Activated T-cell treated with anti-CD3 and anti-CD28 coated beads for 1 hour (primary cell): ENCODE results near the gene TMEM178B.
"Not testable (repeated sequence)": the region's sequence is repeated elsewhere in the genome, so short reads cannot be mapped to it uniquely, and the experiment has no call there.

ENCODE experiments used
- DNase-seq: peaks from one replicate; pipeline ENCODE4 v3.0.0-alpha.2; 2020; ENCODE audit warnings: low read depth

TMEM178B gene

GRCh38 chr7:141389140-141389796 is 315.4 kb downstream of the TMEM178B start:
- DNase-seq, result no peak

DNA sequence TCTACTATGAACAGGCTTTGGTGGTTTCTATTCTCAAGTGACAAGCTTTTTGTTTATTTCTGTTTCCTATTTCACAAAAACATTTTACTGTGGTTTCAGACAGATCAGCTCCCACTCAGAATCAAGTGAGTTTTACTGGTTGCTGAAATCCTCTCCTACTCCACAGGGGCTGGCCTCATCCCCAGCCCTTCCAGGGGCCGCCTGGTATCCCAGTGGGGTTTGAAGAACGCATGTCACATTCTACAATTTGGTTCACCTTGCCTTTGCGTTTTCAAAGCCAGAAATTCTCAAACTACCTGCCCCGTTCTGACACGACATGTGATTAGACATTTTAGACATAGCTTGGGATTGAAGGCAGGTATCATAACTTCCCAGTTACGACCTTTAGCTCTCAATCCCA is 316.5 kb downstream of the TMEM178B start:
- no peak for DNase-seq

- no peak for DNase-seq
These were observed 319.2 kb downstream of the TMEM178B start for GRCh38 chr7:141393056-141393455.

GRCh38 chr7:141397236-141398163 is 323.6 kb downstream of the TMEM178B start:
- DNase-seq, result no peak

DNA sequence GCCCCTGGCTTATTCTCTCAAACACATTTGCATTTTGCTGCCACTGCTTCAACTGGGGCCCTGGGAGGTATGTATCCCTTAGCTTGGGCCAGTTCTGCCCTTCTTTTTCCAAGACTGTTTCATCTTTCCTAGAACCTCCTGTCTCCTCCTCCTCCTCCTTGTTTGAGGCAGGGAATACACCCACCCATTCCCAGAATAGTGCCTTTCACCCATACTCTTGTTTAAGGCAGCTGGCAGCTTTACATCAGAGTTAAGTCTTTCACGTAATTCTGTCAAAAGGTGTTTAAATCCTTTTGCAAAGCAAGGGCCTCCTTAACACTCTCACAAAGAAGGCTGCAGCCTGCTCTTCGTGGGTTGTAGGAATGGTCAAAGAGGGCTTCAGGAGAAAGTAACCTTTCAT is 326.5 kb downstream of the TMEM178B start:
- no peak for DNase-seq

DNA sequence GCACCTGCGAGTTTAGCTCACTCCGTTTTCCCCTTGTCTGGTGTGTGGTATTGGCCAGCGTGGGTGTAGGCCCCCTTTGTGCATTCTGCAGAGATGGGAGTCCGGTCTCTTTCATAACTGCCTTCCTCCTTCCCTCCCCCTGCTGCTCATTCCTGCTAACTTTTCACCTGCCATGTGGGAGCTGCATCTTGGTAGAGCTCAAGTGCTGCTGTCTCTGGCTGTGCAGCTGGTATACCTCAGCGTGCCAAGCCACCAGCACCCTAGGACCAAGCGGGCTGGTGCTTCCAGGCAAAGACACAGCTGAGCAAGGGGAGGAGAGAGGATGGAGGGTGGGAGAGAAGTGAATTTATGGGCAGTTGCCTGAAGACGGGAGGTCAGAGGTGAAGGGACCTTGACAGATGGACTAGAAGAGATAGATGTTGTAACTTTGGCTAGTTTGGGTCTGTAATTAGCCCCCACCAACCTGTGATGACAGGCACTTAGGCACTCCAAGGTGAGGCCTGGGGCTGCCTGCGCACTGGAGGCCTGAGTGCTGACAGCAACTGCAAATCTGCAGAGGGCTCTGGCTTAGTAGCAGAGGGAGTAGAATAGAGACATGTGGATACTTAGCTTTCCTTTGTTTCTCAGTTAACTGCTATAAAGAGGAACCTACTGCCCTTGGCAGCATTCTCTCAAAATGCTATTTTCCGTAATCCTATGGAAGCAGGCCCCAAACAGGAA is 328.6 kb downstream of the TMEM178B start:
- no peak for DNase-seq

GRCh38 chr7:141403846-141404245 is 330.0 kb downstream of the TMEM178B start:
- DNase-seq, result not testable (repeated sequence)

DNA sequence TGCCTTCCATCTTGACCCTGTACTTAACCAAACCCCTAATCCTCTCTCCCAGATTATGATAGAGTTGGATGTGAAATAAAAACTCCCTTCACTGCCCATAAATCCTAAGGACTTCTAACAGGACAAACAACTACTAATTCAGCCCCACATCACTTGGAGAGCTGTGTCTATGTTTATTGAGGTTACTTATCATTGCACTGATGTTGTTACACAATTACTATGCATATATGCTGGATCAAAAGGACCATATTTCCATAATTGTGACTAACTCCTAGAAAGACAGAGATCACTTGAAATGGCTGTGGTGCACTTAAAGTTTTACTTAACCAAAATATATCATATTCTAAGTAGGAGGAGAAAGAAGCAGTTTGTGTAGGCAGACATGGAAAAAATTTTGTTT is 332.5 kb downstream of the TMEM178B start:
- no peak for DNase-seq

GRCh38 chr7:141407893-141408292 is 334.0 kb downstream of the TMEM178B start:
- DNase-seq, result no peak

GRCh38 chr7:141408440-141408839 is 334.6 kb downstream of the TMEM178B start:
- DNase-seq, result no peak

- DNase-seq, result no peak
These were observed 335.4 kb downstream of the TMEM178B start for GRCh38 chr7:141409219-141409618.

DNA sequence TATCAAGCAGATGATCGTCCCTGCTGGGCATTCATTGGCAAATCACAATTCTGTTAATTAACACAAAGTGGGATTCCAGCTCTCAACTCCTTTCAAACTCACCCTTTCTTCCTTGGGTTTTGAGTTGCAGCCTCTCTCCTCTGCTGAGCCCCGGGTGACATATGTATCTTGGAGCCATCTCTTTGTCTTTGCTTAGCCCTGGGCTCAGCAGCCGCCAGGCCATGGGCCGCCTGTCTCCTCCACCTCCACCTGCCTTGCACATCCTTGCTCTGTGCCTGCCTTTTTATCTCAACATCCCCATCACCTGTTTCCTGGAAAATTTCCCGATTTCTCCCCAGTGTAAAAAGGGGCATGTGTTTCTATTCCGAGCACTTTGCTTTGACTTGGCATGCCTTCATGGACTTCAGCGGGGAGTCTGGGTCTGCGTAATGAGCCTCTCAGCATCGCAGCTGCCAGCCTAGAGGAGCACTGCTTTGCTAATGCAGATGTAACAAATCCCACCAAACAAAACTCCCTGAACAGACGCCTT is 336.0 kb downstream of the TMEM178B start:
- no peak for DNase-seq

GRCh38 chr7:141410353-141411000 is 336.6 kb downstream of the TMEM178B start:
- DNase-seq, result no peak

DNA sequence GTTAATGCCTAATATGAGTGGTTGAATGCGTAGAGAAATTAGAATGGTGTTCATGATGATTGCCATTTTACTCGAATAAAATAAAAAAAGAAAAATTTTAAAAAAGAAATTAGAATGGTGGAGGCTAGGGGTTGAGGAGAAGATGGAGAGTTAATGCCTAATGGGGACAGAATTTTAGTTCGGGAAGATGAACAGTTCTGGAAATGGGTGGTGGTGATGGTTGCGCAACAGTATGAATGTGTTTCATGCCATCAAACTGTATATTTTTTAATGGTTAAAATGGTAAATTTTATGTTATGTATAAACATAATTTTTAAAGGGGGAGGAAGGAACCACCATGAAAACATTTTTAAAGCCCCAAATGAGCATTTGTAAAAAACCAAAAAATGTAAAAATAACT is 337.3 kb downstream of the TMEM178B start:
- DNase-seq, result no peak

DNA sequence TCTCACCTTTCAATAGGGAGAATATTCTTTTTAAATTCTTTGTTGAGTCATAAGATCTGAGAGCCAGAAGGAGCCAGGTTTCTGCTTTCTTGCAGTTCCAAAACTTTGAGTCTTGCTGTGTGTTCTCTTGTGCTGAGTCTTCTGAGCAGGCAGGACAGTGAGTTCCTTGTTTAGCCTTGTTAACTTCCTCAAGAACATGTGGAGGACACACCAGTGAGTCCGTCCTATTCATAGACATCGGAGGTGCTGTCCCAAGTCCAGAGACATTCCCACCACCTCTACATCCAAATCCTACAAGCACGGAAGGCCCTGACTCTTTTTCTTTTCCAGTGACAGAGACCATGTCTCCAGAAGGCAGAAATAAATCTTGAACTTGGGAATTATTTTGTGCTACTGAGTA is 342.1 kb downstream of the TMEM178B start:
- DNase-seq, result no peak

DNA sequence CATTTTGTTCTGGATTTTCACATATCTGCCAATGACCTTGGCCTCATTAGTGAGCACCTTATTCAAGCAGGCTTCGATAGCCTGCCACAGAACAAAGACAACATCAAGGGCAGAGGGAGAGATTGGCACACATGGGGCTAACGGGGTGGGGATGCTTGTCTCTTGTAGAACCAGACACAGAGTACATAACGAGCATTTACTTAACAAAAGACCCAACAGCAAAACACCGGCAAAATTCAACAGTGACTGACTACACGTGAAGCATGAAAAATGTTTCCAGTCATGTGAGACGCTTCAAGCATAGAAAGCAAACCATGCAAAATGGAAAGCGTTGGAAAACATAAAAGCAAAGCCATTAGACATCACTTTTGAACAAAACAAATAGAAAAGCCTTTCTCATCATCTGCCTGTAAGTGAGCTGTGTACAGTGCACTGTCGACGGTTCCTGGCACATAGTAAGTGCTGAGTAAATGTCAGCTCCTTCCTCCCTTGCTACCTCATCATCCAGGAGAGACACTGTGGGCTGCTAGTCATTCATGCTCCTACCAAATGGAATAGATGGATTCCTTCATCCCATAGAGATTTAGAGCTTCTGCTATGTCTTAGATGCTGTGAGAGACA is 342.9 kb downstream of the TMEM178B start:
- DNase-seq, result no peak

GRCh38 chr7:141417506-141417905 is 343.6 kb downstream of the TMEM178B start:
- DNase-seq, result no peak

DNA sequence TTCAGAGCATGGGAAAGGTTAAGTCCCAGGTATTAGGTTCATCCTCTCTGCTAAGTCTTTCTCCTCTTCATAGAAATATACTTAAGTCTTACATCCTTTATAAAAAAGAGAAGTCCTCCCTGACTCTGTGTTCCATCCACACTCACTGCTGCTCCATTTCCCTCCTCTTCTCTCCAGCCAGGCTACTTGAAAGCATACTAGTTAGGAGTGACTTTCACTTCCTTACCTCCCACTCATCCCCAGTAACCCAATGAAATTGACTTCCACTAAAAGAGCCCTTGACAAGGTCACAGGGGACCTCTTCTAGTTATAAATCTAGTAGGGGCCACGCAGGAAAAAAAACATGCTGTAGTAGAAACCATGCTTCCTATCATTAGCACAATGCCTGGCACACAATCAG is 344.2 kb downstream of the TMEM178B start:
- no peak for DNase-seq

- DNase-seq, result no peak
These were observed 347.4 kb downstream of the TMEM178B start for GRCh38 chr7:141421306-141421705.

- DNase-seq, result no peak
These were observed 353.3 kb downstream of the TMEM178B start for GRCh38 chr7:141427134-141427533.

DNA sequence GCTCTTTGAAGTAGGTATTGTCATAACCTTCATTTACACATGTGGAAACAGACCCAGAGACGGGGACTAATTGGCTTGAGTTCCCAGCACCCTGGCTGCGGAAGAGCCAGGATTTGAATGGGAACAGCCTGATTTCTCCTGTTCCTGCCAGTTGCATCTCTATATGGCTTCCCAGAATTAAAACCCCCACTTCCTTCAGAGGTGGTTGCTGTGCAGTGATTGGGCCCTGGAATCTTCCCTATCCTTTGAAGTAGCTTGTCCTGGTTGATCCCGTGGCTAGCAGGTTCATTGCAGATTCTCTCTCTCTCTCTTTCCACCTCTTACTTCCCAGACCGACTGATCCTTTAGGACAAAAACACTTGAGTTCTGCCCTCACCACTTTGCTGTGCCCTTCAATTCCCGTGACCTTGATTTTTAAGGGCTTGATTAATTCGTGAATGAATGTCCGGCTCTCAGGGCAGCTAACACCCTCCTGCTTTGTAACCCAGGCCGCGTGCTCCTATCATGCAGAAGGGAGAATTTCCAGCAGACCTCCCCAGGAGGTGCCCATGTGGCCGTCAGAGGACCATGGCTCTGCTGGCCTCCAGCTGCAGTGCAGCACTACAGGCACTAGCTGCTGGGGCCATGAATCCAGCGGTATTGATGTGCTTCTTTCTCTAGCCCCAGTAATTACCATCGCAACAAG is 356.7 kb downstream of the TMEM178B start:
- no peak for DNase-seq
